ENCODE results near the gene TNFRSF1A. TPM values are rescaled to one million over a fixed set of nuclear protein-coding genes. Genes with fewer than 3 reads are reported as not detected.
A peak's percentile ranks its signal among the peaks of the same experiment; 100 is the strongest.

Gene TNFRSF1A
- total RNA-seq, 5 donors from 2014 or later (not counting 1 experiment from before 2014, with no cell fraction given), result 32.3 to 88.0 (median 86.5) TPM

DNA sequence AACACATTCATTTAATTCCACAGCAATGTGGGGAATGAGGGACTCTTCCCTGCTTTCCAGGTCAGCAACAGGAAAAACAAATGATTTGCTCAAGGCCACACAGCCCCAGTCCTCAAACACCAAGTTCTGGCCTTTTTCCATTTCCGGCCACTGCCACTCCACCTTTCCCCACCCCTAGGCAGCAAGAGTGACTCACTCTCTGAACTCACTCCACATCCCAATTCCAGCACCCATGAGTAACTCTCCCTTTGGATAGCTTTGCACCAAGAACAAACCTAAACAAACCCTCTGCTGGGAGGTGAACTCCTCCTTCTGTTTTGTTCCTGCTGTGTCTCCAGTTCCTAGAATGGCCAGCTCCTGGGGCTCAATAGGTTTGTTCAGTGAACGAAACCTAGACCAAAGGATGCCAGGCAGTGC, 61.8 kb downstream of the TNFRSF1A start:
- H3K27me3 ChIP-seq (replicated peaks in 1 of 2; ENCODE audit: control insufficient read depth in 2 of 2, extremely low read depth in 1 of 2, insufficient read depth in 2 of 2, low read length in 1 of 2), result peaks cover 0 to 53% of the 10 kb centered on the region in 2 experiments
- H3K4me1 ChIP-seq (ENCODE audit: control insufficient read depth in 1 of 2, extremely low read depth in 1 of 2, insufficient read depth in 2 of 2, low read length in 2 of 2), result peaks cover 0 to 14% of the 10 kb centered on the region in 2 experiments
- Mint-ChIP-seq H3K27me3 (peaks cover 7 to 36% of the 10 kb centered on the region in 2 donors), H3K9me3 (no peaks in the 10 kb centered on the region), H3K4me3 (no peak overlapping the region), H3K4me1 (peaks cover 0 to 8% (median 6%) of the 10 kb centered on the region in 3 donors), H3K27ac (no peak overlapping the region), H3K36me3 (no peaks in the 10 kb centered on the region)
- DNase-seq, result no peak
- H3K36me3 ChIP-seq (ENCODE audit: control insufficient read depth in 2 of 2, extremely low read depth in 1 of 2, insufficient read depth in 1 of 2, low read length in 1 of 2), result no peaks in the 10 kb centered on the region
- no peaks in the 10 kb centered on the region for H3K9me3 ChIP-seq
- ATAC-seq (replicated peaks in 1 of 4), result no peak
- H3K27ac ChIP-seq (ENCODE audit: low read length), result no peak overlapping the region
- H3K4me3 ChIP-seq (ENCODE audit: control insufficient read depth in 1 of 2, extremely low read depth in 1 of 2, low read length in 1 of 2), result no peak overlapping the region
- WGBS (ENCODE audit: insufficient coverage), result 73% methylated on average over 2 of the region's 2 CpGs
- ChIA-PET CTCF (interaction anchor here (1.1 to 2.1 kb wide), 4 partner anchors 83 to 292 kb away, joined by 3 to 22 read pairs (median 4); no protein-coding TSS in a partner anchor), POLR2A (interaction anchor here in 1 of 2 donors (0.5 kb wide), 1 partner anchor 209 kb away, joined by 4 read pairs; no protein-coding TSS in a partner anchor)

DNA sequence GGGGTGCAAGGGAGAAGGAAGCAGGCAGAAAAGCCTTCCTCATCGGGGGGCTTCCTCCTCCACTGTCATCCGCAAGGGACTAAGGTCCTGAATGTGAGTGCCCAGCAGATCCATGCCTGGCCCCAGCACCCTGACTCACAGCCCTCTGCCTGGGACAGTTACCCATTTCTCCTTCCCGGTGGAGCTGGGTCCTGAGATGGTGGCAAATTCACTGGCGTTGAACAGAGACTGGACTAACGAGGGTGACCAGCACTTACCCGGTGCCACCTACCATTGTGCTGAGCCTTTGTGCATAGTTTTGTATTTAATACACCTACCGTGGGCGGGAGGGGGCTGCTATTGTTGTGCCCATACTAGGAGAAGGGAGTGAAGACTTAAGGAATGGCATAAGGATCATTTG, 62.2 kb downstream of the TNFRSF1A start:
- H3K9me3 ChIP-seq, result no peaks in the 10 kb centered on the region
- POLR2A ChIA-PET, result interaction anchor here in 1 of 2 donors (0.5 kb wide), 1 partner anchor 208 kb away, joined by 4 read pairs; no protein-coding TSS in a partner anchor
- no peak overlapping the region for H3K27ac ChIP-seq (ENCODE audit: low read length)
- no peaks in the 10 kb centered on the region for H3K9me3 Mint-ChIP-seq
- ATAC-seq (replicated peaks in 1 of 4) (no peak), DNase-seq (no peak)
- H3K27me3 ChIP-seq (replicated peaks in 1 of 2; ENCODE audit: control insufficient read depth in 2 of 2, extremely low read depth in 1 of 2, insufficient read depth in 2 of 2, low read length in 1 of 2), result peaks cover 0 to 54% of the 10 kb centered on the region in 2 experiments
- H3K4me1 Mint-ChIP-seq, result peaks cover 0 to 6% (median 4%) of the 10 kb centered on the region in 3 donors
- peaks cover 11 to 39% of the 10 kb centered on the region in 2 donors for H3K27me3 Mint-ChIP-seq
- no peaks in the 10 kb centered on the region for H3K36me3 Mint-ChIP-seq
- no peak overlapping the region for H3K27ac Mint-ChIP-seq
- H3K4me1 ChIP-seq (ENCODE audit: control insufficient read depth in 1 of 2, extremely low read depth in 1 of 2, insufficient read depth in 2 of 2, low read length in 2 of 2), result peaks cover 0 to 11% of the 10 kb centered on the region in 2 experiments
- H3K4me3 Mint-ChIP-seq, result peak overlapping the region in 2 of 3 donors; percentile 41 to 51
- CTCF ChIA-PET, result interaction anchor here (1.0 to 2.1 kb wide), 6 partner anchors 83 to 291 kb away, joined by 3 to 22 read pairs (median 4); no protein-coding TSS in a partner anchor
- WGBS (ENCODE audit: insufficient coverage), result 79% methylated on average over 8 of the region's 8 CpGs
- H3K4me3 ChIP-seq (ENCODE audit: control insufficient read depth in 1 of 2, extremely low read depth in 1 of 2, low read length in 1 of 2), result no peak overlapping the region
- H3K36me3 ChIP-seq (ENCODE audit: control insufficient read depth in 2 of 2, extremely low read depth in 1 of 2, insufficient read depth in 1 of 2, low read length in 1 of 2), result no peaks in the 10 kb centered on the region

DNA sequence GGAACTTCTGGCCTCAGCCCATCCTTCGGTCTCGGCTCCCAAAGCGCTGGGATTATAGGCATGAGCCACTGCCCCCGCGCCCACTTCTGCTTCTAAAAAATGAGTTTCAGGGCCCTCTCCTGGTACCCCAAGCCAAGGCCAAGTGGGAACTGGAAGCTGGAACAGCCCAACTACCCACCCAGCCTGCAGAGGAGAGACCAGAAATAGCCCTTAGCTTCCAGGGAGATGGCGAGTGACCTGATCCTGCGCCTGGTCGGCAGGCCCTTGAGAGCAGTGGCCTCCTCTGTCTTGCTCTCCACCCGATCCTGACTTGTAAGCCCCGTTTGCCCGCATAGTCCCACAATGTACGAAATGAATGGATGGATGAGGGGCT, 62.6 kb downstream of the TNFRSF1A start:
- Histone ChIP-seq H3K4me1 (ENCODE audit: control insufficient read depth in 1 of 2, extremely low read depth in 1 of 2, insufficient read depth in 2 of 2, low read length in 2 of 2) (peaks cover 0 to 11% of the 10 kb centered on the region in 2 experiments), H3K27me3 (replicated peaks in 1 of 2; ENCODE audit: control insufficient read depth in 2 of 2, extremely low read depth in 1 of 2, insufficient read depth in 2 of 2, low read length in 1 of 2) (peaks cover 0 to 55% of the 10 kb centered on the region in 2 experiments), H3K9me3 (no peaks in the 10 kb centered on the region), H3K4me3 (ENCODE audit: control insufficient read depth in 1 of 2, extremely low read depth in 1 of 2, low read length in 1 of 2) (no peak overlapping the region), H3K36me3 (ENCODE audit: control insufficient read depth in 2 of 2, extremely low read depth in 1 of 2, insufficient read depth in 1 of 2, low read length in 1 of 2) (no peaks in the 10 kb centered on the region), H3K27ac (ENCODE audit: low read length) (no peak overlapping the region)
- ATAC-seq (replicated peaks in 1 of 4), result no peak
- no peaks in the 10 kb centered on the region for H3K9me3 Mint-ChIP-seq
- peaks cover 11 to 39% of the 10 kb centered on the region in 2 donors for H3K27me3 Mint-ChIP-seq
- DNase-seq, result no peak
- H3K27ac Mint-ChIP-seq, result no peak overlapping the region
- peaks cover 0 to 6% (median 4%) of the 10 kb centered on the region in 3 donors for H3K4me1 Mint-ChIP-seq
- POLR2A ChIA-PET, result interaction anchor here in 1 of 2 donors (0.6 kb wide), 1 partner anchor 40 kb away, joined by 3 read pairs; no protein-coding TSS in a partner anchor
- CTCF ChIA-PET, result interaction anchor here (0.5 to 2.1 kb wide), 14 partner anchors 31 to 291 kb away, joined by 3 to 22 read pairs (median 3); no protein-coding TSS in a partner anchor
- 91% methylated on average over 7 of the region's 12 CpGs for WGBS (ENCODE audit: insufficient coverage)
- no peaks in the 10 kb centered on the region for H3K36me3 Mint-ChIP-seq
- H3K4me3 Mint-ChIP-seq, result peak overlapping the region in 2 of 3 donors; percentile 41 to 51

Other genes with a start within 250 kb of the TNFRSF1A start
- gene VWF, start 217.4 kb downstream of the TNFRSF1A start, total RNA-seq, result under 1 TPM in 4 of 5 donors, not detected in 1; 0.13 to 0.90 (median 0.74) TPM
- 1 to 10 TPM; 2.6 to 5.7 (median 3.3) TPM for gene CD9, start 141.7 kb downstream of the TNFRSF1A start, total RNA-seq
- gene PLEKHG6, start 31.4 kb downstream of the TNFRSF1A start, total RNA-seq, result under 1 TPM in 2 of 5 donors, not detected in 3; 0.13 to 0.38 TPM
- gene SCNN1A, start 33.5 kb upstream of the TNFRSF1A start, total RNA-seq, result 1 to 10 TPM; 1.0 to 3.4 (median 2.6) TPM
- 1 to 10 TPM in 2 of 5 donors, under 1 TPM in 2, not detected in 1; 0.56 to 1.6 (median 1.2) TPM for gene LTBR, start 42.1 kb upstream of the TNFRSF1A start, total RNA-seq
- 100 to 1,000 TPM in 4 of 5 donors, 10 to 100 TPM in 1; 94.0 to 140 (median 138) TPM for gene CD27, start 102.9 kb upstream of the TNFRSF1A start, total RNA-seq
- gene TAPBPL, start 110.0 kb upstream of the TNFRSF1A start, total RNA-seq, result 10 to 100 TPM; 22.6 to 77.0 (median 60.3) TPM
- gene VAMP1, start 128.6 kb upstream of the TNFRSF1A start, total RNA-seq, result 10 to 100 TPM; 64.6 to 92.2 (median 75.8) TPM
- gene MRPL51, start 151.2 kb upstream of the TNFRSF1A start, total RNA-seq, result 10 to 100 TPM; 34.3 to 86.6 (median 80.3) TPM
- 10 to 100 TPM; 32.8 to 43.8 (median 40.7) TPM for gene NCAPD2, start 152.0 kb upstream of the TNFRSF1A start, total RNA-seq
- 100 to 1,000 TPM; 500 to 643 (median 605) TPM for gene GAPDH, start 192.4 kb upstream of the TNFRSF1A start, total RNA-seq
- 10 to 100 TPM; 30.4 to 59.8 (median 59.7) TPM for gene IFFO1, start 214.0 kb upstream of the TNFRSF1A start, total RNA-seq
- gene NOP2, start 226.2 kb upstream of the TNFRSF1A start, total RNA-seq, result 100 to 1,000 TPM in 1 of 5 donors, 10 to 100 TPM in 4; 69.6 to 107 (median 93.1) TPM